Activated CD8-positive, alpha-beta memory T cell treated with anti-CD3 and anti-CD28 coated beads, Interleukin-2, amount 50 U/mL, for 24 hours (primary cell): ENCODE data around the gene FMN2.

ENCODE experiments used
- DNase-seq: peaks from one replicate; pipeline ENCODE4 v3.0.0-alpha.2; 2020; ENCODE audit errors: extremely low read depth

The FMN2 gene

DNA sequence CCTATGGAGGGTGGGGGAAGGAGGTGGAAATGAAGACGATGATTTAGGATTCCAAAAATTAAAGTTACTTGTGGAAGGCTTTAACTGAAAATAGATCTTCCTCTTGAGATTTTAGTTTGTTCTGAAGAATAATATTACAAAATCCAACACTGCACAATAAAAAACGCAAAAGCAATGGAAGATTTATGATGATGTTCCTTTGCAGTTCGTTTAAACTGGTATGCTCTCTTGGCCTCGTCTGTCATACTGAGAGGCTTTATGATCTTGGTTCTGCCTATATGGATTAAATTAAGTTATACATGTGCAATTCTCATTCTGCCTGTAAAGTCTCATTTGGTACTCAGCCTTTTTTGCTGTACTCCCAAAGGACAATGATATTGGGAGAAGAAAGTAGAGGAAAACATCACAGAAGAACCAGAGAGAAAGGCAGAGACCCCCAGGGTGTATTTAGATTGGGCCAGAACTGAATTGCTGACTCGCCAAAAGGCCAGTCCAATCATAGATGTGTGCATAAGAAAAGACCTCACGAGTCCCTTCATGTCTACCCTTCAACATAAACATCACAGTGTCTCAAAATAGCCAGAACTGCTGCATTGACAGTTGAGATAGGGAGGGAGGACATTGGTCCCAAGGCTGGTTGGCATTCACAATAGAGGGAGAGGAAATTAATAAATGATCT is 331.7 kb downstream of the FMN2 start:
- DNase-seq: no peak

DNA sequence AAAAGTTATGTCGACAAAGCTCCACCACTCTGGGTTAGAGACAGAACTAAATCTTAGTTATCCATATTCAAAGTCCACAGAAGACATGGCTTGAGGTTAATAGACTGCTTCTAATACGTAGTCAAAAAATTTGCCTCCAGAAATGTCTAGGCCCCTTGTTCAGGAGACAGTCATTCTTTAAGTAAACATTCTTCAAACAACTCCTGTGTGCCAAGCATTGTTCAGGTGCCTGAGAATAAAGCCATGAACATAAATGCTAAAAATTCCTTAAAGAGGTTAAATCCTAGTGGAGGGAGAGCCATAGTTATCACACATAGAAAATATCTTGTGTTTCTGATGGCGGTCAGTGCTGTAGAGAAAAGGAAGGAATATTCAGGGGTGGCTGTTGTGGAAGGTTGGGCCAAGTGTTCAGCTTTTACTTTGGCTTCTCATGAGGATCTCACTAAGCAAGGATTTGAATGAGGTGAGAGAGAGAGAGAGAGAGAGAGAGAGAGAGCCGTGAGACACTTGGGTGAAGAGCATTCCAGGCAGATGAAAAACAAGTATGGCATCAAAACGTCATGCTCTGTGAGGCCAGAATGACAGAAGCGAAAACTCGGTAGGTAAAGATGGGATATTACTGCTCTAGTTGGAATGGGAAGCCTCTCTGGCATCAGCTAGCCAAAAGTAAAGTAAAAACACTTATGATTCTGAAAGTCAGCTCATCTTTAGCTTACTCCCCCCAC is 333.2 kb downstream of the FMN2 start:
- no peak for DNase-seq

DNA sequence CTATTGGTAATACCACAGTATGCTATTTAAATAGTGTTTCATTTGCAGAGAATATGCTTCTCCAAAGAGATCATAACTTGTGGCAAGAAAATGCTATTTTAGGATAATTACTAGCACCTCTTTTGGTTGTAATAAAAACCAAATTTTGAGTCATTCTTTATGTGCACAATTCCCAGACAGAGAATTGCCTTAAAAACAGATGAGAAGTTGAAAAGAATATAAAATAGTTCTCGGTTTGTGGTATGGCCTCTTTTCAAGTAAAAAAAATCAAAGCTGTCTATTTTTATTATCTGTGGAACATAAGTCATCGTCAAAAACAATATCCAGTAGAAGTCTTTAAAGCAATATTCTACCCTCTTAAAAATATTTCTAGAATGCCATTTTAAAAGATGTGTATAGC is 334.4 kb downstream of the FMN2 start:
- no peak for DNase-seq

DNA sequence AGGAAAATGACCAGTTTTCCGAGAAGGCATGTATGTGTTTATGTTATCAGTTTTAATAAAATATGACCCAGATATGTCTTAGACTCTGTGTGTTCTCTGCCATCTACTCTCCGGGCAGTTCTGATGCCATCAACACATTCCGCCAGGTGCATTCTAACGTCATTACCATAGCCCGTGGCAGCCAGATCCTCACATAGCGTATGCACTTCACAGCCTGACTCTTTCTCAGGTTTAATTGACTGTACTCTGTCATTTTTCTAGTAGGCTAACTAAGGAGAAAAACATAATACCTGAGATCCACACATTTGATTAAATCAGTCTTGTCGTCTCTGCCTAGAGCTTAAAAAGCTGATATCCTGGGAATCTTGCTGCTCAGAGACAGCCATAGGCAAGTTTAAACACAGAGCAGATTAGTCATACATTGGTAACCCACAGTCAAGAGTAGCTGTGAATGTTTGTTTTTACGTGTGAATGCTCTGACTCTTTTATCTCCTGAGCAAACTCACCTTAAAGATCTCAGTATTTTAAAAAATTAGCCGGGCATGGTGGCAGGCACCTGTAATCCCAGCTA is 344.4 kb downstream of the FMN2 start:
- no peak for DNase-seq

DNA sequence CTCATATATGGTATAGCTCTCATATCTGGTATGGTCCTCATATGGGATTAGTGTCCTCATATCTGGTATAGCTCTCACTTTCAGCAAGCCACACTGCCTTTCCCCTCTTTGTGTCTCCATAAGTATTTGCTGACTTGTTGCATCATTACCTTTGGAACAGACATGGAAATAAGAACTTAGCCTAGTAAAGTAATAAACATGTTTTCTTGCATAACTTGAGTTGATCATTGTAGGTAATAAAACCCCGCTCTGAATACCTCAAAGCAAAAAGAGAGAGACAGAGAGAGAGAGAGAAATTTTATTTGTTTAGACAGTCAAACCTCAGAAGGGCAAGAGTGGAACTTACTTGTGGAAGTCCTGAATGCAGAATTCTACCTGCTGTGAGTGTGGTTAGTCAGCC is 350.0 kb downstream of the FMN2 start:
- no peak for DNase-seq

DNA sequence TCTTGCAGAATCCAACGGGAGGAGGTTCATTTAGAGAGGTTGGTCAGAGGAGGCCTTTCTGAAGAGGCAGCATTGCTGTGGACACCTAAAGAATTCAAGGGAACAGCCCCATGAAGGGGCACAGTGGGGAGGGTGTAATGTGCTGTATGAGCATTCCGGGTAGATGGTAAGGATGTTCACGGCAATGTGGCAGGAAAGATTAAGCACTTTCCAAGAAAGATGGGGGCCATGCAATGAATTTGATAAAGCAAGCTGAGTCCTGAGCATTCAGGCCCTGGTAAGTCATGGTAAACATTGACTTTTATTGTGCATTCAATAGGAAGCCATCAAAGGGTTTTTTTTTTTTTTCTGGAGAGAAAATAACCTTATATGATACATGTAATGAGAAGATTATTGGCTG is 353.7 kb downstream of the FMN2 start:
- DNase-seq: no peak

DNA sequence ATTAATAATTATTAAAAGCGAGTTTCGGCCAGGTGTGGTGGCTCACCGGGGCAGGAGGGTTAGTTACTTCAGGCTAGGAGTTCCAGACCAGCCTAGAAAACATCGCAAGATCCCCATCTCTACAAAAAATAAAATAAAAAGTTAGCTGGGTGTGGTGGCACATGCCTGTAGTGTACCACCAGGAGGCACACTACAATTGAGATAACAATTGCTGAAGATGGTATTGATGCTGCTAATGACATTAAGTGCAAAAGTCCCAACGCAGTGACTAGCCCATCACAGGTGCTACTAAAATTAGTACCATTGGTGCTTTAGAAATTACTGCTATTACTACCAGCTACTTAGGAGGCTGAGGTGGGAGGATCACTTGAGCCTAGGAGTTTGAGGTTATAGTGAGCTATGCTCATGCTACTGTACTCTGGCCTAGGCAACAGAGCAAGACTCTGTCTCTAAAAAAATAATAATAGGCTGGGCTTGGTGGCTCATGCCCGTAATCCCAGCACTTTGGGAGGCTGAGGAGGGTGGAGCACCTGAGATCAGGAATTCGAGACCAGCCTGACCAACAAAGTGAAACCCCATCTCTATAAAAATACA is 363.6 kb downstream of the FMN2 start:
- DNase-seq: no peak

DNA sequence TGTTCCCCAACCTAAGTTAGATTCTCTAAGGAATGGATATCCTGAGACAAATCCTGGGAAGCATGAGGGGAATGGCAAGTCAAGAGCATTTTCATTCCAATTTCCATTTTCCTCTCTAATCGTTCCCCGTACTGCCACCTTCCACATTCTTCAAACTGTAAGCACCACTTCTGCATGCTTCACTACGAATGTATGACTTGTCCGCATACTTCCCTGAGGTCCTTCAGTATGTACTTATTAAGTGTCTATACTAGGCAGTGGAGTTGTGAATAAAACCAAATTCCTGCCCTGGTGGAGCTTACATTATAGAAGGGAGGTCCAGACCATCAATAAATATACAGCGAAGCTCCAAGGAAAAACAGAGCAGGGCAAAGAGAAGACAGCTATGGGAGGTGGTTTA is 365.5 kb downstream of the FMN2 start:
- no peak for DNase-seq

DNA sequence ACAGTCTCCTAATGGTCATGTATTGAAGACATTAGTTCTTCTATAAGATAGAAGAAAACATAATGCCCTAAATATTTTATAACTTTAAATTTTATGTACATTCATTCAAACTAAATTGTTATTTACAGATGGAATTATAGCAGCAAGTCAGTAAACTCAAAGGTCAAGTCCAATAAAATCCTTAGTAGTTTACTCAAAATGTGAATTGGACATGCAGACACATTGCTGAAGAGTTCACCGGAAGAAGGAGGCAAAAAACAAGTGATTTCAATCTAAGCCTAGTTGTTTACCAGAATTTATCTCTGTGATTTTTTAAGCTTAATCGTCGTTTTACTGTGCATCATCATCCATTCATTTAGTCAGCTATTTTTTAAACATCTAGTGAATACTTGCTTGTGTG is 370.6 kb downstream of the FMN2 start:
- DNase-seq: no peak

DNA sequence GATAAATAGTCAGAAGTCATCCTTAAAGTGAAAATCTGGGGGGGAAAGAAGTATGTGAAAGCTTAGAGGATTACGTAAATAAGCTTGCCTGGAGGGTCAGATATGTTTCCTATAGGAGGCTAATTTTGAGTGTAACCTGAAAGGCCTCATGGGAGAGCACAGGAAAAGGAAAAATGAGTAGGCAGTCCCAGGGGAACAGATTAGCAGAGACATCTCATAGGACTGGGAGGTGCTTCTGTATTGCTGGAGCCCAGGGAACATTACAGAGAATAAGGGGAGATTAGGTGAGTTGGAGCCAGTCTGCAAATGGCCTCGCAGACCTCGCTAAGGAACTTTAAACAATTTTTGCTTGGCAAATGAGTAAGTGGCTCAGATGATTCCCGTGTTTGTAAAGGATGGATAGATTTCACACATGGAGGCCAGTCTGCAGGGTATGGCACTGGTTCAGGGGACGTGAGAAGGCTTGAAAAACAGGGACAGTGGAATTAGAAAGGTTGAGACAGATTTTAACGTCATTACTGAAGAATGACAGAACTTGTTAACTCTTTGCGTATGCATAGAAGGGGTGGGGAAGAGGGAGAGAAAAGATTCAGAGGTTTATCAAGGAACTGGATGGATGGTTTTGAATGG is 371.2 kb downstream of the FMN2 start:
- DNase-seq: no peak

DNA sequence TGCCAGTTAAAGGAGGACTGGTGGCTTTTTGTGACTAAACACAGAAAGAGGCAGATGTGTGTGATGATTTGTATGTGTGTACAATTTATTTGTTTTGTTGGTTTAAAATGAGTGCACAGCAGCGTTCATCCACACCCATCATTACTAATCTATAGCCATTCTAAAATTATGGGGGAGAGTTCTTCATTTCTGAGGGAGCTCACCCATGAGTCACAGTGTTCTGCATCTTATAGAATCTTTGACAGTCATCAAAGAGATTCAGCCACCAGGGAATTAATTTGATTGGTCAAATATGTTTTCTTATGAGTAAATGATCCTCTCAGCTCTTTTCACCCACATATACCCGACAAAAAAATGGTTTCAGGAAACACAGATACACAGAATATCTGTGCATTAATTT is 372.4 kb downstream of the FMN2 start:
- no peak for DNase-seq

DNA sequence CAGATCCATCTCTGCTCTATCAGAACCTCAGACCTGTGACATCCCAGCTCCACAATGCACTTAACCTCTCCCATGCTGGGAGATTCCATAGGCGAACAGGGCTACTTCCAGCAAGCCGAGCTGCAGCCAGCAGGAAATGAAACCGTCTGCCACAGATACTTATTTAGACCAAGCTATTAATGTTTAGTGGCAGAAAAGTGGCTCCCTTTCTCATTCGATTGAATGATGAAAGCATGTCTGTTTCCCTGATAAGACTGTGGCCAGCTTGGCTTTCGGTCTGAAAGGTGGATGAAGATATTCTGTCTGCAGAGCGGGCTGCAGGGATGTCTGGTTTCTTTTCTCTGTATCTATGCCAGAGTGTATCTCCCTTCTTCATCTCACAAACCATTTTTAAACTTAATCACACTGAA is 373.9 kb downstream of the FMN2 start:
- no peak for DNase-seq

DNA sequence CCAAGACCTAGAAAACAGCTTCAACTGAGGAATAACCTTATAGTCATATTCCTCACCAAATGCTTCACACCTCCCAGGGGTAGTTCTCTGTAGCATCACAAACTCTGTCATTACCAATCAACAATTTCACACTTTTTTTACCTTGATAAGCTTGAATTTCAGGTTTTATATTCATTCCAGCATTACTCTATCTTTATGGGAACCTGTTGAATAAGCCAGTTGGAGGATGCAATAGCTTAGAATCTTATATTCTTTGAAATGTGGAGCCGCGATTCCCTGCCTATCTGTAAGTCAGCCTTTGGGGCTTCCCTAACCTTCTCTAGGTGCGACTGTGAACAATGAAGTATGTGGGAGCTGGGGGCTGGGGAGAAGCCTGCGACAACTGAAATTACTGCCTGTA is 374.8 kb downstream of the FMN2 start:
- DNase-seq: no peak

DNA sequence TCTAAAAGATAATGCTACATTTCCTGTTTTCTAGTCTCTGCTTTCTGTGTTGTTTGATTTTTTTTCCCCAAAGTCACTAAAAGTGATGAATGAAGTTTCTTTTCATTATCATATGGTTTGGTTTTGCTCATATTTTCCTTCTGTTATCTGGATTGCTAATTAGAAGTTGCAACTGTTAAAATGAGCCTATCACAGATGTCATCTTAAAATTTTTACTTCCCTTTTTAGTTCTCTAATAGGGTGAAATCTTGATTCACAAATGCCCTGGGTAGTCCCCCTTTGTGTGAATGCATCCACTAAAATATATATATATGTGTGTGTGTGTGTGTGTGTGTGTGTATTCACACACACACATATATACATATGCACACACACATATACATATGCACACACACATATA is 376.2 kb downstream of the FMN2 start:
- DNase-seq: no peak

DNA sequence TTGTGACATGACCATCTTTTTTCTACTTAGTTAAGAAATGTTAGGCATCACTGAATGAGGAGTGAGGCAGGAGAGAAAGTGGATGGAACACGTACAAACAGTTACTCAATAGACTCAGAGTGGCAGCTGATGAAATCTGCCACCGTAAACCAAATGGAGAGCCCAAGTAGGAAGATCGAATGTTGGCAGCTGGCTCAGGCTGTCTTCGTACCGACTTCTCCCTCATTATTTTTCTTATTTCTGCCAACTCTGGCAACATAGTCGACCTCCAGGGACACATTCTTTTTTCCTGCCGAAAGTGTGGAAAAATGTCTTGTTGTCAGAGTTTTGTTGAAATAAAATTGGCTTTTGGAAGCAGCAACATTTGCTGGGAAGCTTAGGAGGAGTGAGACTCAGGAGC is 377.0 kb downstream of the FMN2 start:
- no peak for DNase-seq

DNA sequence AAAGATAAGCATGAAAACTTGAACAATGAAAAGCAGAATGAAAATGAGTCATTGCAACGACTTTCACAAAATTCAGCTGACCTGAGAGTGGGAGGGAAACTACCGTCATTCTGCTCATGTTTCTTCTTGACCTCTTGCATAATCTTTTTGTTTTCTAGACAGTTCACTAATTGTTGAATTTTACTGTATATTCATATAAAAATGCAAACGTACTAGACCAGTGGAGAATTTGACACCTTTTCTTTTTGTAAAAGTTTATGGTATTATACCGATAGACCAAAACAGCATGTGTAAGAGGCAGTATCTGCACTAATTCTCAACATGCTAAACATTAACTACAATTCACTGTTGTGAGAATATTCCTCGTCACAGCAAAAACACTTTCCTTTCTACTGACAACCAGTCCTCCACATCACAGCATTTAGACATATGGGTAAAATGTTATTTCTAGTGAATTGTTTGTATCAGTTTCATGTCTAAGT is 382.5 kb downstream of the FMN2 start:
- DNase-seq: no peak

DNA sequence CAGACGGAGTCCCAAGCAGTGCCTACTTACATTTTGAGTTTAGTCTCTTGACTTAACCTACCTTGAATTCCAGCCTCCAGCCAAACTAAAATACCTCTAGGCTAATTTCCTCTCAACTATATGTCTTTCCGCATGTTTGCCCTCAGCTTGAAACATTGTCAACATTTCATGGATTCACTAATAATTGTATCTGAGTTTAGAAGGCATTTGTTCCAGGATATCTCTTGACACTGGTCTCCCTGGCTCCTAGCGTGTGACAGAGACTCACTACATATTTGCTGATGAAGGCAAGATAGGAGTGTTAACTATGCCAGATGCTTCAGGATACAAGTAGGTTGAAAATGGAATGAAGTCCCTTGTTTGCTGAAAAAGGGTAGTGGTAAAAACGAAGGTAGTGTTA is 384.1 kb downstream of the FMN2 start:
- no peak for DNase-seq

DNA sequence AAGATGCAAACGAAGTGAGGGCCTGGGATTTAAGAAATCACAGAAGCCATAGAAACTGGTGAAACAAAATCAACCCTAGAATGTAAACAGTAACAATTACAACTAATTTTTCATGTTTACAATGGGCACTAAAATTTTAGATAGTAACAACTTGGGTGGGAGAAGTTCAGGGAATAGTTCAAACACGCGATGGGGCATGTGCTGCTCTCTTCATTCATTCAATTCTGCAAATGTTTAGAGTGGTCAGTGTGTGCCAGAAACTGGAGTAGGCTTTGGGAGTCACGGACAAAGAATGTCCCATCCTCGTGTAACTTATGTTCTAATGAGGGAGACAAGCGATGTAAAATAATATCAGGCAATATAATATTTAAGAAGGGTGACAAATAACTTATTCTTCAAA is 386.9 kb downstream of the FMN2 start:
- DNase-seq: no peak

DNA sequence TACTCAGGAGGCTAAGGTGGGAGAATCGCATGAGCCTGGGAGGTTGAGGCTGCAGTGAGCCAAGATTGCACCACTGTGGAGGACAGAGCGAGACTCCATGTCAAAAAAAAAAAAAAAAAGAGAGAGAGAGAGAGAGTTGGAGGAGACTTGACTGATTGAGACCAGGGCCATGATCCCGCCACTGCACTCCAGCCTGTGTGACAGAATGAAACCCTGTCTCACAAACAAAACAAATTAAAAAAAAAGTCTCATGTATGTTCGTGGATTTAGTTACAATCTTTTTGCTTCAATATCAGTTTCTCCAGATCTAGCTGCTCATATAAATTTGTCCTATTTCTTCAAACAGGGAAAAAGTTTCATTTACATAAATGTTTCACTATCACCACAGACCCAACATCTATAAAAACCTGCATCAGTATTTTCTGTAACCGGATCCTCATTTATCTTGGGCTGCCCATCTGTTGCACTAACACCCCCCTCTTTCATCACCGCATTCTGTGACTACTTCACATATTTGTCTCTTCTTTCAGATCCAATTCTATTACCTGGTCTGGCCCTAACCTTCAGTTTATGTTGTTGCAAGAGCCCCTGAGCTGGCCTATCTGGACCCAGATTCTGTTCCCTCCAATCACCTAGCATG is 393.2 kb downstream of the FMN2 start:
- no peak for DNase-seq

DNA sequence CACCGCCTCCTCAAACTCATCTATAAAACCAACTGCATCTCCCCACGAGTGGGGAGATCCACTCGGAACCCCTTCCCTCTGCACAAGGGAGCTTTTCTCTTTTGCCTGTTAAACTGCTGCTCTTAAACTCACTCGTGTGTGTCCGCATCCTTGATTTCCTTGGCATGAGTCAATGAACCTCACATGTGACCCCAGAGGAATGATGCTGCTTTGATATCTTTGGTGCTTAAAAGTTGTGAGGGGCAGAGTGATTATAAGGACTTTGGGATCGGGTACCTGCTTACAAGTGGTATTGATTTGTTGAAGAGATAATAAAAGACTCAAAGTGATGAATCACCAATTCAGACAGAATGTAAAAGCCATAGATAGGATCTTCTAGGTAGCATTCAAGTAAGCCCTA is 394.9 kb downstream of the FMN2 start:
- no peak for DNase-seq

DNA sequence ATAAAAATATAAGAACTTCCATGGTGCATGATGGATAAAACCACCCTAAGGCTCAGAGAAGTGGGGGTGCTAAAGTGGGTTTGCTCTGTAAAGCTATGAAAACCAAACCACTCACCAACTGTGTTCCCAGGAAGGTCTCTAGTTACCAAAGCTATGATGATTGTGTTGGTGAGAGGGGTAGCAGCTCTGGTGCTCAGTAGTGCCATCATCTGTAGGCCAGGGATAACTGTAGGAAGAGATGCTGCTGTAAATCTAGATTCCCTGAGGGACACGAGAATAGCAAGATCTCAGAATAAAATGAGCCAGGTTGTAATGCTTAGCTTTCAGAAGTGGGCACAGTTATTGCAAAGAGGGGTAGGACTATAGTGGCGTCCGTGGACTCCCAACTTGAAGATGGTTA is 395.8 kb downstream of the FMN2 start:
- no peak for DNase-seq

DNA sequence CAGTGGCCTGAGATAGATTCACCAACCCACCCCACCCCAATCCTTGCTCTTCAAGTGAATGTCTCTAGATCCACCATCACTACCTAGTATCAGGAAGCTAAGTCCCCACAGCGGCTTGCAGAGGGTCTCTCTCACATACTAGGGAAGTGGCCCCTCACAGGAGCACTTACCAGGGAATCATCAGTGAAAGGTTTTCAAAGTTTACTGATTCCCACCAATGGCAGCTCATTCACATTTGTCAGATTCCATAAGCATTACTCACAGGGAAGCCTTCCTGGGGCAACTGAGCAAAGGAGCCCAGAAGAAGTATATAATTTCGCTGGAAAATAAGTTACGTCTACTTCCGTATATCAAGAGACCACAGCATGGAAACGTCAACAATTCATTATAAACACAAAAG is 399.5 kb downstream of the FMN2 start:
- DNase-seq: no peak
